Vagina (tissue), 2 donors: ENCODE data around the gene APOC3.

Source experiments
- CTCF ChIP-seq, 3 experiments: fragments of 450-650 bp in 2 of 3; fragments of 200-600 bp in 1 of 3; sonication (generic) in 1 of 3; IDR thresholded peaks; one replicate each; pipeline ENCODE4 v1.5.1; 2017 to 2019; ENCODE audit warnings: antibody characterized with exemption in 3 of 3, mild to moderate bottlenecking in 2 of 3, moderate library complexity in 2 of 3
- POLR2A ChIP-seq, 2 donors: fragments of 450-650 bp; IDR thresholded peaks; one replicate each; pipeline ENCODE4 v1.6.1; 2017; ENCODE audit warnings: antibody characterized with exemption in 2 of 2, mild to moderate bottlenecking in 2 of 2, moderate library complexity in 2 of 2
- POLR2AphosphoS5 ChIP-seq, 2 donors: sonication (generic); formaldehyde crosslinking; IDR thresholded peaks; one replicate each; pipeline ENCODE4 v1.9.0; 2017; ENCODE audit warnings: antibody characterized with exemption in 2 of 2, mild to moderate bottlenecking in 2 of 2, low read depth in 1 of 2; ENCODE audit not compliant: insufficient read depth in 1 of 2

GRCh38 chr11:116825854-116826750 lies 3.6 kb upstream of the APOC3 start:
- TF ChIP-seq POLR2AphosphoS5 (IDR thresholded peaks at IDR 0.05; ENCODE audit: insufficient read depth in 1 of 2, low read depth in 1 of 2) (no peak), CTCF (IDR thresholded peaks at IDR 0.05) (no peak), POLR2A (IDR thresholded peaks at IDR 0.05) (no peak)
